K562 (cell line): Measurements from ENCODE around the gene GPRC5A. TPM values are rescaled to one million over a fixed set of nuclear protein-coding genes. Genes with fewer than 3 reads are reported as not detected.
"Not testable (repeated sequence)": the region's sequence is repeated elsewhere in the genome, so short reads cannot be mapped to it uniquely, and the experiment has no call there.

Experiments
- ATAC-seq: fragments of 200-7000 bp; cut with Tn5 transposase; 3 replicates; pipeline ENCODE4 v1.9.1; 2020; ENCODE audit warnings: moderate library complexity
- BruUV-seq: library from RNA; stranded (reverse); fragments of 400-500 nt; replicated peaks from 2 replicates; lab custom pipeline; 2021; lab: Mats Ljungman, UMichigan
- CTCF ChIA-PET: fragments of 300-600 bp; formaldehyde crosslinking; extraction: SDS; loops from one replicate; lab custom pipeline; 2021; ENCODE audit warnings: low intra/inter-chr PET ratio; lab: Yijun Ruan, JAX
- POLR2A ChIA-PET: fragments of 300-600, 350-650 bp; sonication (Branson Sonifier 250); formaldehyde crosslinking; extraction: SDS; loops from one replicate; lab custom pipeline; 2021; ENCODE audit warnings: antibody characterized with exemption, inconsistent platforms; lab: Yijun Ruan, JAX
- DNase-seq, 4 experiments: peaks; one replicate each; pipeline versions ENCODE4 v3.0.0 to v3.0.0-alpha.2; 2011 to 2018; ENCODE audit warnings: low spot score in 3 of 4, mixed read lengths in 3 of 4; ENCODE audit errors: extremely low read depth in 1 of 4
- FAIRE-seq: peaks from 2 replicates; lab custom pipeline; 2011; peaks lifted over from hg19 to GRCh38; lab: Jason Lieb, UNC
- H2AFZ ChIP-seq: 2 replicates; pipeline ENCODE4 v1.6.0; 2011; ENCODE audit warnings: low read depth, low read length, control low read depth, inconsistent platforms
- H3K27ac ChIP-seq: fragments of 200-600 bp; 3 replicates; pipeline ENCODE4 v1.8.0; 2011; ENCODE audit warnings: low read depth, mild to moderate bottlenecking, control low read depth, inconsistent platforms, low read length, moderate library complexity, mixed read lengths; ENCODE audit errors: extremely low read depth
- H3K27me3 ChIP-seq, 2 experiments: fragments of 300-600 bp in 1 of 2; 2 replicates in 1 of 2; 3 replicates in 1 of 2; pipeline versions ENCODE4 v1.6.0 to v1.8.0; 2011; ENCODE audit warnings: inconsistent platforms in 2 of 2, low read length in 2 of 2, mild to moderate bottlenecking in 1 of 2, mixed read lengths in 1 of 2, moderate library complexity in 1 of 2; ENCODE audit not compliant: control insufficient read depth in 2 of 2, insufficient read depth in 2 of 2
- H3K36me3 ChIP-seq: fragments of 300-600 bp; 3 replicates; pipeline ENCODE4 v1.8.0; 2011; ENCODE audit warnings: mild to moderate bottlenecking, low read length, inconsistent platforms; ENCODE audit not compliant: control insufficient read depth, insufficient read depth
- H3K4me1 ChIP-seq, 2 experiments: fragments of 200-600 bp in 1 of 2; replicated peaks in 1 of 2; 2 replicates in 1 of 2; 3 replicates in 1 of 2; pipeline versions ENCODE4 v1.5.1 to v1.8.0; 2011; ENCODE audit warnings: inconsistent platforms in 2 of 2, low read length in 2 of 2, mild to moderate bottlenecking in 1 of 2, mixed read lengths in 1 of 2, moderate library complexity in 1 of 2; ENCODE audit not compliant: control insufficient read depth in 2 of 2, insufficient read depth in 2 of 2
- H3K4me2 ChIP-seq: 2 replicates; pipeline ENCODE4 v1.6.1; 2011; ENCODE audit warnings: low read length, control low read depth, inconsistent platforms, mixed read lengths; ENCODE audit not compliant: insufficient read depth
- H3K4me3 ChIP-seq: fragments of 200-600 bp; sonication (generic), shearing (Covaris generic); 2 replicates; pipeline ENCODE4 v1.5.1; 2016; ENCODE audit warnings: control low read depth, inconsistent platforms
- H3K79me2 ChIP-seq: fragments of 200-600 bp; 3 replicates; pipeline ENCODE4 v1.8.0; 2011; ENCODE audit warnings: low read length, inconsistent platforms; ENCODE audit not compliant: control insufficient read depth, insufficient read depth
- H3K9ac ChIP-seq, 2 experiments: 2 replicates each; pipeline versions ENCODE4 v1.6.0 to v1.6.1; 2011; ENCODE audit warnings: low read depth in 2 of 2, low read length in 2 of 2, control low read depth in 1 of 2, inconsistent platforms in 1 of 2, mild to moderate bottlenecking in 1 of 2, mixed read lengths in 1 of 2; ENCODE audit not compliant: insufficient read depth in 1 of 2
- H3K9me1 ChIP-seq: one replicate; pipeline ENCODE4 v1.6.0; 2011; ENCODE audit warnings: inconsistent platforms, mild to moderate bottlenecking, low read length, moderate library complexity; ENCODE audit not compliant: control insufficient read depth, insufficient read depth
- H3K9me3 ChIP-seq: replicated peaks from 2 replicates; pipeline ENCODE4 v1.5.1; 2011; ENCODE audit warnings: low read depth, low read length, inconsistent platforms; ENCODE audit not compliant: control insufficient read depth, insufficient read depth
- H4K20me1 ChIP-seq: replicated peaks from 2 replicates; pipeline ENCODE4 v1.6.1; 2011; ENCODE audit warnings: low read length, inconsistent platforms, mixed read lengths; ENCODE audit not compliant: control insufficient read depth, insufficient read depth
- CBFA2T3 ChIP-seq: fragments of 450-650 bp; IDR thresholded peaks from 2 replicates; pipeline ENCODE4 v1.6.1; 2017
- WGBS: fragments of 100-300 bp; shearing (Covaris generic); methylation state at CpG from one replicate; pipeline ENCODE4 v1.1.6; 2016; ENCODE audit warnings: low coverage, mixed read lengths; ENCODE audit not compliant: insufficient coverage; ENCODE audit errors: missing lambda C conversion rate; 5-methylcytosine and 5-hydroxymethylcytosine counted together
- in situ Hi-C: fragments of 300-500 bp; cut with MboI; formaldehyde crosslinking; loops from 4 replicates; pipeline ENCODE4 v1.15.0; 2018; ENCODE audit warnings: inconsistent platforms, mixed read lengths
- intact Hi-C: fragments of 100-400 bp; cut with micrococcal nuclease; formaldehyde crosslinking; loops from 2 replicates; pipeline ENCODE4 v1.14.2; 2022
- polyA plus RNA-seq, 8 experiments: library from polyadenylated mRNA; depleted of rRNA in 4 of 8; stranded (reverse) in 5 of 8; unstranded in 3 of 8; fragments of >200 nt; fragmentation: Nextera tagmentation in 2 of 8; fragmentation: Illumina TruSeq in 1 of 8; extraction: Ambion mirVana in 2 of 8; extraction: Trizol in 1 of 8; gene quantifications; 2 replicates each; pipeline versions ENCODE4 v1.2.1 to v1.2.3, GENCODE V29; 2011 to 2014; ENCODE audit warnings: inconsistent platforms in 1 of 8, missing spikeins in 1 of 8
- total RNA-seq, 7 experiments: library from RNA; depleted of rRNA in 6 of 7; stranded (reverse); fragments of >200 nt in 6 of 7; fragmentation: Illumina TruSeq in 2 of 7; extraction: Trizol in 2 of 7; gene quantifications; 2 replicates each; pipeline versions ENCODE4 v1.2.1 to v1.2.3, GENCODE V29; 2011 to 2021; ENCODE audit warnings: low replicate concordance in 1 of 7

GPRC5A gene
- total and polyA plus RNA-seq, 9 of the 15 experiments (the other 6 are each of a cell fraction or from before 2014, with no cell fraction given): 0.01 to 0.64 (median 0.08) TPM; not detected in 6

DNA sequence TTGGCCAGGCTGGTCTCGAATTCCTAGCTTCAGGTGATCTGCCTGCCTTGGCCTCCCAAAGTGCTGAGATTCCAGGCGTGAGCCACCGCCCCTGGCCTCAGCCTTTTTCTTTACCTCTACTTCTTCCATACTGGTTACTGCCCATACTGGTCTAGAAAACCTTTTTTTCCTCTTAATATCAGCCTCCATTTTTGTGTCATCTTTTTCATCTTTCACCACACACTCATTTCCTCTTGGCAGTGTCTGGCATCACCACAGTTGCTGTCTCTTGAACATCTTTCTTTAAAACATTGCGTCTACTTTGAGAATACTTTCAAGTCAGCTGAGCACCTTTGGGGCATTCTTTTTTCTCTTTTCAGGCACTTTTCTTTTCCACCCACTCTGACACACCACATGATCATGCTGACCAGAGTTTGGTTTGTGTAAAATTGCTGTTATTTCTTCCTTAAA, 45.5 kb upstream of the GPRC5A start:
- BruUV-seq: no TSS peak
- TF ChIP-seq CBFA2T3: no peak
- TF ChIP-seq, all 486 proteins: peak for 0
- Histone ChIP-seq H3K9me1 (no peaks in the 10 kb centered on the region), H3K27ac (no peak overlapping the region), H3K9ac (no peak overlapping the region), H4K20me1 (no peaks in the 10 kb centered on the region), H3K4me2 (no peak overlapping the region), H3K79me2 (no peaks in the 10 kb centered on the region), H3K36me3 (no peaks in the 10 kb centered on the region), H3K27me3 (no peaks in the 10 kb centered on the region), H3K4me3 (no peak overlapping the region), H3K4me1 (no peaks in the 10 kb centered on the region), H3K9me3 (no peaks in the 10 kb centered on the region), H2AFZ (no peak overlapping the region)
- in situ Hi-C loops (no loop called here), intact Hi-C loops (no loop called here)
- ChIA-PET CTCF (no interaction called here), POLR2A (no interaction called here)
- no peak for ATAC-seq
- no peak for DNase-seq
- no peak for FAIRE-seq
- 36% methylated on average over 4 of the region's 4 CpGs for WGBS

DNA sequence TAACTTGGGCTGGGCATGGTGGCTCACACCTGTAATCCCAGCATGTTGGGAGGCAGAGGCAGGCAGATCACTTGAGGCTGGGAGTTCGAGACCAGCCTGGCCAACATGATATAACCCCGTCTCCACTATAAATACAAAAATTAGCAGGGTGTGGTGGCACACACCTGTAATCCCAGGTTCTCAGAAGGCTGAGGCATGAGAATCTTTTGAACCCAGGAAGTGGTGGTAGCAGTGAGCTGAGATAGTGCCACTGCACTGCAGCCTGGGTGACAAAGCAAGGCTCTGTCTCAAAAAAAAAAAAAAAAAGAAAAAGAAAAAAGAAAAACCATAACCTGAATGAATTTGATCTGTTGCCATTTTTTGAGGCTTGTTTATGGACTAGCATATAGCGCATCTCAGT, 44.6 kb upstream of the GPRC5A start:
- H4K20me1 ChIP-seq, H3K9me3 ChIP-seq, FAIRE-seq, H3K79me2 ChIP-seq, H3K4me2 ChIP-seq, H2AFZ ChIP-seq, H3K9ac ChIP-seq, CTCF ChIA-PET, intact Hi-C loops, H3K36me3 ChIP-seq, DNase-seq, H3K4me3 ChIP-seq, H3K27ac ChIP-seq, H3K9me1 ChIP-seq, H3K27me3 ChIP-seq, ATAC-seq, in situ Hi-C loops, BruUV-seq, H3K4me1 ChIP-seq: not testable (repeated sequence)
- WGBS: 58% methylated on average over 3 of the region's 3 CpGs
- POLR2A ChIA-PET: interaction anchor here (0.6 kb wide), 1 partner anchor 62 kb away, joined by 3 read pairs; no protein-coding TSS in a partner anchor
